B cell (primary cell): ENCODE measurements around the gene MAEA. TPM values are rescaled to one million over a fixed set of nuclear protein-coding genes. Genes with fewer than 3 reads are reported as not detected.

Experiments
- ATAC-seq: fragments of 200-7000 bp; cut with Tn5 transposase; one replicate; pipeline ENCODE4 v1.10.0; 2021; ENCODE audit warnings: low read depth, mild to moderate bottlenecking, moderate number of reproducible peaks, moderate library complexity
- CTCF ChIA-PET: fragments of 350-600 bp; sonication (Branson Sonifier 250); formaldehyde crosslinking; loops from one replicate; lab custom pipeline; 2021; ENCODE audit warnings: antibody characterized with exemption, inconsistent platforms; lab: Charles Lee
- POLR2A ChIA-PET: fragments of 350-600 bp; sonication (Branson Sonifier 250); formaldehyde crosslinking; loops from one replicate; lab custom pipeline; 2021; ENCODE audit warnings: antibody characterized with exemption; lab: Charles Lee
- DNase-seq: peaks from one replicate; pipeline ENCODE4 v3.0.0; 2013
- H2AFZ ChIP-seq: 2 replicates; pipeline ENCODE4 v1.6.1; 2012; ENCODE audit warnings: mild to moderate bottlenecking, low read depth, low read length; ENCODE audit not compliant: insufficient read depth, poor library complexity, severe bottlenecking
- H3K27ac ChIP-seq, 2 donors: 1 replicate in 1 of 2; 2 replicates in 1 of 2; pipeline ENCODE4 v1.5.1; 2012 to 2013; ENCODE audit warnings: low read length in 2 of 2, mild to moderate bottlenecking in 2 of 2, moderate library complexity in 1 of 2
- H3K27me3 ChIP-seq, 4 experiments: fragments of 200-600 bp in 1 of 4; sonication (generic) in 1 of 4; replicated peaks in 1 of 4; 1 replicate in 2 of 4; 2 replicates in 2 of 4; pipeline versions ENCODE4 v1.6.1 to v1.7.0; 2013 to 2016; ENCODE audit warnings: low read length in 3 of 4, mild to moderate bottlenecking in 2 of 4, mixed read lengths in 1 of 4, moderate library complexity in 1 of 4; ENCODE audit not compliant: insufficient read depth in 4 of 4, control insufficient read depth in 3 of 4; ENCODE audit errors: control extremely low read depth in 1 of 4
- H3K36me3 ChIP-seq, 2 experiments: replicated peaks in 1 of 2; 1 replicate in 1 of 2; 2 replicates in 1 of 2; pipeline versions ENCODE4 v1.6.1 to v1.7.1; 2013; ENCODE audit warnings: low read length in 1 of 2; ENCODE audit not compliant: insufficient read depth in 2 of 2, control insufficient read depth in 1 of 2; ENCODE audit errors: control extremely low read depth in 1 of 2, extremely low read depth in 1 of 2
- H3K4me1 ChIP-seq, 2 donors: fragments of 200-600 bp in 1 of 2; sonication (generic) in 1 of 2; 1 replicate in 1 of 2; 2 replicates in 1 of 2; pipeline versions ENCODE4 v1.5.1 to v1.6.1; 2013 to 2017; ENCODE audit warnings: low read length in 2 of 2; ENCODE audit not compliant: control insufficient read depth in 2 of 2, insufficient read depth in 2 of 2
- H3K4me2 ChIP-seq: replicated peaks from 2 replicates; pipeline ENCODE3; 2012; ENCODE audit warnings: mild to moderate bottlenecking, low read depth, low read length; ENCODE audit not compliant: poor library complexity, severe bottlenecking
- H3K4me3 ChIP-seq, 5 experiments: fragments of 200-600 bp in 1 of 5; sonication (generic) in 1 of 5; 1 replicate in 3 of 5; 2 replicates in 2 of 5; pipeline versions ENCODE4 v1.5.1 to v1.7.0; 2011 to 2016; ENCODE audit warnings: low read length in 4 of 5, mild to moderate bottlenecking in 4 of 5, low read depth in 2 of 5, control low read depth in 1 of 5, moderate library complexity in 1 of 5; ENCODE audit not compliant: insufficient read depth in 1 of 5; ENCODE audit errors: control extremely low read depth in 1 of 5, extremely low read depth in 1 of 5
- H3K79me2 ChIP-seq: fragments of 200-600 bp; sonication (generic); one replicate; pipeline ENCODE4 v1.6.0; 2016; ENCODE audit warnings: low read length; ENCODE audit not compliant: control insufficient read depth, insufficient read depth
- H3K9ac ChIP-seq: fragments of 200-600 bp; sonication (generic); 2 replicates; pipeline ENCODE4 v1.6.1; 2017; ENCODE audit warnings: mild to moderate bottlenecking, low read length, moderate library complexity
- H3K9me3 ChIP-seq, 3 donors: one replicate each; pipeline versions ENCODE4 v1.6.1 to v1.7.1; 2013; ENCODE audit warnings: low read length in 2 of 3; ENCODE audit not compliant: control insufficient read depth in 2 of 3, insufficient read depth in 1 of 3; ENCODE audit errors: control extremely low read depth in 1 of 3
- H4K20me1 ChIP-seq: 2 replicates; pipeline ENCODE4 v1.6.0; 2012; ENCODE audit warnings: mild to moderate bottlenecking, low read length; ENCODE audit not compliant: insufficient read depth, control insufficient read depth, poor library complexity, severe bottlenecking
- H3K27ac Mint-ChIP-seq: one replicate; pipeline ENCODE4 v1.8.0; 2021; ENCODE audit warnings: mixed read lengths
- H3K27me3 Mint-ChIP-seq: one replicate; pipeline ENCODE4 v1.8.0; 2021; ENCODE audit warnings: mixed read lengths
- H3K4me1 Mint-ChIP-seq: one replicate; pipeline ENCODE4 v1.8.0; 2021; ENCODE audit warnings: mixed read lengths
- H3K4me3 Mint-ChIP-seq: one replicate; pipeline ENCODE4 v1.8.0; 2021; ENCODE audit warnings: mixed read lengths
- H3K9me3 Mint-ChIP-seq: one replicate; pipeline ENCODE4 v1.8.0; 2022; ENCODE audit warnings: mixed read lengths; ENCODE audit not compliant: insufficient read depth
- EZH2 ChIP-seq: IDR thresholded peaks from 2 replicates; pipeline ENCODE4 v1.6.1; 2012; ENCODE audit warnings: borderline replicate concordance, low read depth, mild to moderate bottlenecking, moderate library complexity, low read length; ENCODE audit not compliant: insufficient read depth, poor library complexity, severe bottlenecking
- WGBS: methylation state at CpG from one replicate; pipeline ENCODE4 v1.1.5; 2013; ENCODE audit warnings: missing lambda C conversion rate; ENCODE audit not compliant: insufficient coverage; 5-methylcytosine and 5-hydroxymethylcytosine counted together
- intact Hi-C: fragments of 100-400 bp; cut with micrococcal nuclease; formaldehyde crosslinking; loops from one replicate; pipeline ENCODE4 v1.10.0; 2022
- polyA plus RNA-seq: library from polyadenylated mRNA; depleted of rRNA; stranded (reverse); fragments of >200 nt; gene quantifications from 2 replicates; pipeline ENCODE4 v1.2.3, GENCODE V29; 2012
- total RNA-seq, 2 donors: library from RNA; stranded (reverse); fragments of 120-200 nt in 1 of 2; gene quantifications; 1 replicate in 1 of 2; 2 replicates in 1 of 2; pipeline versions ENCODE4 v1.2.3 to v1.2.4, GENCODE V29; 2013 to 2022
- TF ChIP-seq, protein P1 (sequence below): fragments of 200-600 bp; IDR thresholded peaks from one replicate; pipeline ENCODE4 v1.8.0; 2022; ENCODE audit warnings: antibody characterized with exemption, mild to moderate bottlenecking

The MAEA gene
- total and polyA plus RNA-seq, 2 donors (not counting 1 experiment from before 2014, with no cell fraction given): 106 to 107 TPM

DNA sequence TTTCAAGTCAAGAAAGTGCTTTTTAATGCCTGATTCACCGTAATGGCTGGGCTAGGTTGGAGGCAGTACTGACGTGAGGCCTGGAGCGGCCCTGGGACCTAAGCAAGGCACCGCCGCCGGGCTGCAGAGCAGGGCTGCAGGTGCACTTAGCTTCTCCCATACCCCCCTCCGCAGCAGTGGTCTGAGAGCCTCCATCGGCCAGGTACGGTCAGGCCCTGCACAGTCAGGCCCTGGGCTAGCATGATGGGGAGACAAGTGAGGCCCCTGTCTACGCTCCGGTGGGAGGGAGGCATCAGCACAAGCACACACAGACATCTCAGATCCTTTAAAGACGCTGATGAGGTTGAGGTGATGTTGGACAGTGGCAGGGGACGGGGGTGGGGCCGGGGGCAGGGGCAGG, 4.7 kb downstream of the MAEA start:
- no peak overlapping the region for H3K4me3 ChIP-seq
- peak overlapping the region; percentile 9 for H3K4me2 ChIP-seq
- Mint-ChIP-seq H3K4me1 (peaks cover 61% of the 10 kb centered on the region), H3K9me3 (no peaks in the 10 kb centered on the region), H3K4me3 (no peak overlapping the region), H3K27ac (no peak overlapping the region), H3K27me3 (no peaks in the 10 kb centered on the region)
- WGBS: 90% methylated on average over 6 of the region's 14 CpGs
- TF ChIP-seq, protein P1, sequence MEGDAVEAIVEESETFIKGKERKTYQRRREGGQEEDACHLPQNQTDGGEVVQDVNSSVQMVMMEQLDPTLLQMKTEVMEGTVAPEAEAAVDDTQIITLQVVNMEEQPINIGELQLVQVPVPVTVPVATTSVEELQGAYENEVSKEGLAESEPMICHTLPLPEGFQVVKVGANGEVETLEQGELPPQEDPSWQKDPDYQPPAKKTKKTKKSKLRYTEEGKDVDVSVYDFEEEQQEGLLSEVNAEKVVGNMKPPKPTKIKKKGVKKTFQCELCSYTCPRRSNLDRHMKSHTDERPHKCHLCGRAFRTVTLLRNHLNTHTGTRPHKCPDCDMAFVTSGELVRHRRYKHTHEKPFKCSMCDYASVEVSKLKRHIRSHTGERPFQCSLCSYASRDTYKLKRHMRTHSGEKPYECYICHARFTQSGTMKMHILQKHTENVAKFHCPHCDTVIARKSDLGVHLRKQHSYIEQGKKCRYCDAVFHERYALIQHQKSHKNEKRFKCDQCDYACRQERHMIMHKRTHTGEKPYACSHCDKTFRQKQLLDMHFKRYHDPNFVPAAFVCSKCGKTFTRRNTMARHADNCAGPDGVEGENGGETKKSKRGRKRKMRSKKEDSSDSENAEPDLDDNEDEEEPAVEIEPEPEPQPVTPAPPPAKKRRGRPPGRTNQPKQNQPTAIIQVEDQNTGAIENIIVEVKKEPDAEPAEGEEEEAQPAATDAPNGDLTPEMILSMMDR: no peak
- no peak for TF ChIP-seq EZH2
- ChIA-PET POLR2A (no interaction called here), CTCF (no interaction called here)
- intact Hi-C loops: no loop called here
- H3K9me3 ChIP-seq: no peaks in the 10 kb centered on the region
- peaks cover 93% of the 10 kb centered on the region for H3K79me2 ChIP-seq
- H3K4me1 ChIP-seq: peaks cover 27 to 35% of the 10 kb centered on the region in 2 donors
- peaks cover 0 to 27% of the 10 kb centered on the region in 2 experiments for H3K36me3 ChIP-seq
- H2AFZ ChIP-seq: no peak overlapping the region
- H3K9ac ChIP-seq: no peak overlapping the region
- peak overlapping the region in 1 of 2 donors; percentile 21 for H3K27ac ChIP-seq
- DNase-seq: no peak
- no peaks in the 10 kb centered on the region for H3K27me3 ChIP-seq
- ATAC-seq: no peak
- peaks cover 83% of the 10 kb centered on the region for H4K20me1 ChIP-seq

DNA sequence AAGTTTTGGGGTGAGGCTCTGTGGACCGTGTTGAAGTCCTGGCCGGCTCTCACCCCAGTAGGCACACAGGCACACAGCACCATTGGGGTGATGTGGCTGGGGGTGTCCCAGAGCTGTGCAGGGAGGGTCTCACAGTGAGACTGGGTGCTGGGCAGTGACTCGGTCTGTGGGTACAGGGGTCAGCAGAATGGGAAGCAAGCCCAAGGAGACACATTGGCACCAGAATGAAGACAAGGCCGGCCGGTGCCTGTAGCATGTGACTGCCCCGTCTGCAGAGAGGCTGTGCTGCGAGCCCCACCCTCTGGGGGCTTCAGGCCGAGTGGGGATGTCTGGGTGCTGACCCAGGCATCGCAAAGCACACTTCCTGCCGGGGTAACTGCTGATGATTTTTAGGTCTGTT, 5.2 kb downstream of the MAEA start:
- H3K9ac ChIP-seq: no peak overlapping the region
- no peak overlapping the region for H2AFZ ChIP-seq
- H3K9me3 ChIP-seq: no peaks in the 10 kb centered on the region
- peaks cover 62% of the 10 kb centered on the region for H3K4me1 Mint-ChIP-seq
- no peak for DNase-seq
- peaks cover 87% of the 10 kb centered on the region for H4K20me1 ChIP-seq
- 86% methylated on average over 8 of the region's 10 CpGs for WGBS
- H3K4me1 ChIP-seq: peaks cover 27 to 35% of the 10 kb centered on the region in 2 donors
- H3K4me3 ChIP-seq: no peak overlapping the region
- H3K79me2 ChIP-seq: peaks cover 95% of the 10 kb centered on the region
- intact Hi-C loops: no loop called here
- POLR2A ChIA-PET: no interaction called here
- H3K4me2 ChIP-seq: no peak overlapping the region
- TF ChIP-seq, protein P1: no peak
- TF ChIP-seq EZH2: no peak
- no peaks in the 10 kb centered on the region for H3K9me3 Mint-ChIP-seq
- no peak overlapping the region for H3K27ac Mint-ChIP-seq
- no peaks in the 10 kb centered on the region for H3K27me3 ChIP-seq
- ATAC-seq: no peak
- H3K27ac ChIP-seq: no peak overlapping the region
- CTCF ChIA-PET: no interaction called here
- peaks cover 0 to 30% of the 10 kb centered on the region in 2 experiments for H3K36me3 ChIP-seq
- no peaks in the 10 kb centered on the region for H3K27me3 Mint-ChIP-seq
- H3K4me3 Mint-ChIP-seq: no peak overlapping the region
